ENCODE data around the gene TBC1D1. TPM values are rescaled to one million over a fixed set of nuclear protein-coding genes. Genes with fewer than 3 reads are reported as not detected.
"Not testable (repeated sequence)": the region's sequence is repeated elsewhere in the genome, so short reads cannot be mapped to it uniquely, and the experiment has no call there.

The TBC1D1 gene
- total RNA-seq, 1 experiment from 2014 or later, result 38.1 TPM

GRCh38 chr4:37917388-37917787 is 26.5 kb downstream of the TBC1D1 start:
- DNase-seq (ENCODE audit: extremely low read depth, low read depth), result no peak

DNA sequence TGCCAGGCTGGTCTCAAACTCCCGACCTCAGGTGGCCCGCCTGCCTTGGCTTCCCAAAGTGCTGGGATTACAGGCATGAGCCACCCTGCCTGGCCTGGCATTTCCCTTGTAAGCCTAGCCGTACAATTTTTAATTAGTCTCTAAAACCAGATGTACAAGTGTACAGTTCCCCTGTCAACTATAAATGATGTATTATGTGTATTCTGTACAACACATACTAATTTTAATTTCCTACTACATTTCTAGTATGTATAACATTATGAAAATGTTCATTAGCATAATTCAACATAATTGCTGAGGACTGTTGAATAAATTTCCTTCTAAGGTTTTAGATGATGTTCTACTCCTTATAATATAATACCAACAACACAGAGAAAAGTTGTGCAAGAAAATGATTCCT is 27.8 kb downstream of the TBC1D1 start:
- DNase-seq (ENCODE audit: extremely low read depth, low read depth), result no peak

GRCh38 chr4:37922328-37922727 is 31.4 kb downstream of the TBC1D1 start:
- DNase-seq (ENCODE audit: extremely low read depth, low read depth), result no peak

DNA sequence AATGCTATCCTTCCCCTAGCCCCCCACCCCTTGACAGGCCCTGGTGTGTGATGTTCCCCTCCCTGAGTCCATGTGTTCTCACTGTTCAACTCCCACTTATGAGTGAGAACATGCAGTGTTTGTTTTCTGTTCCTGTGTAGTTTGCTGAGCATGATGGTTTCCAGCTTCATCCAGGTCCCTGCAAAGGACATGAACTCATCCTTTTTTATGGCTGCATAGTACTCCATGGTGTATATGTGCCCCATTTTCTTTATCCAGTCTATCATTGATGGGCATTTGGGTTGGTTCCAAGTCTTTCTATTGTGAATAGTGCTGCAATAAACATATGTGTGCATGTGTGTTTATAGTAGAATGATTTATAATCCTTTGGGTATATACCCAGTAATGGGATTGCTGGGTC is 32.2 kb downstream of the TBC1D1 start:
- DNase-seq (ENCODE audit: extremely low read depth, low read depth), result not testable (repeated sequence)

- DNase-seq (ENCODE audit: extremely low read depth, low read depth), result no peak
Observed at GRCh38 chr4:37924946-37925345, 34.1 kb downstream of the TBC1D1 start.

DNA sequence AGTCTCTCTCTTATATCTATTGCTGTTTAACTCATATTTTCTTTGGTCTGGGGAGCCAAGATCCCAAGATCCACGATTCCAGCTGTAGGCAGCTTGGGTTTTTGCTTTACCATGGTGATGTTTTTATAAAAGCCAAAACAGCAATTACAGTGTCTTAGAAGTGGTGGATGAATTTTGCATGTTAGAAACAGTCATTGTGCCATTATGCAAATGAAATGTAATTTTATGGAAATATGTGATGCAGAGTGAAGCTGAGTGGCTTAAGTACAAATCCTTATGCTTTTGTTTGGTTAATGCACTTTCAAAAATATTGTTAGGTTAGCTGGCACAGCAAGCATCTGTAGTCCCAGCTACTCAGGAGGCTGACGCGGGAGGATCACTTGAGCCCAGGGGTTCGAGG is 36.5 kb downstream of the TBC1D1 start:
- no peak for DNase-seq (ENCODE audit: extremely low read depth, low read depth)

DNA sequence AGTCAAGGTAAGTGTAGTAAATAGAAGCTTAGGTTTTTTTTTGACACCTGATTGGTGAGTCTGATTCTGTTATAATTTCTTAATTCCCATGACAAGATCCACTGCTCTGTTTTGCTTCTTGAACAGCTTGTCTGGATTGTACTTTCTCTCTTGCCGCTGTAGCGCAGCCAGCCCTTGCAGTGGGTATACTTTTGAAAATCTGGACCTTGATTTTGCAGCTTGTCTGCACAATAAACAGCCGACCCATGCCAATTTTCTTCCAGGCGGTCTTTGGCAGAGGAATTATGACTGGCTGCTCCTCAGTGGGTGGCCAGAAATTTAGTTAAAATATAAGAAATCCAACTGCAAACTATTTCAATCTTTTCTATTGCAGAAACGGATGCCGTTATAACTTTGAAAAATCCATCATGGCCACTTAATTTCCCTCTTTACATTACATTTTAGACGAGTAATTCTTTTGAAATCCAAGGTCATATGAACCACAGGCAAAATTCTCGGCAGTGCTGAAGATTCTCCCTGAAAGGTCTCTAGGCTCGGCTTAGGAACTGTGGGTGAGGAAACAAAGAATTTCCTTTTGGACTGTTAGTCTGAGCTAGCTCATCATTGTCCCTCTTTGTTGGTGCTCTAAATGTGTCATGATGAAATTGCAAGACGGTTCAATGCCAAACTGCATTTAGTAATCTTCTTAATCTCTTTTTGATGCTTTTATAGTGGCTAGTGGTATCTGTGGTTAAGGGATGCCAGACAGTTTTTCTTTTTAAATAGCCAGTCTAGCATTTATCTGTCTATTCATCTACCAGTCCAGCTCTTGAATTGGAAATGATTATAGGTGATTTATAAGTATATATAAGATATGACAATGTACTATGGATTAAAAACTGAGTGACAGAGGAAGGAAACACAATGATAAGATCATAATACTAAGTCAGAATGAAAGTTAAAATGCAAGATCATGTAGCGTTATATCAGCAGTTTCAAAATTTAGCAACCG is 37.8 kb downstream of the TBC1D1 start:
- no peak for DNase-seq (ENCODE audit: extremely low read depth, low read depth)

GRCh38 chr4:37934096-37934495 is 43.2 kb downstream of the TBC1D1 start:
- DNase-seq (ENCODE audit: extremely low read depth, low read depth), result no peak

GRCh38 chr4:37934609-37935008 is 43.7 kb downstream of the TBC1D1 start:
- no peak for DNase-seq (ENCODE audit: extremely low read depth, low read depth)

DNA sequence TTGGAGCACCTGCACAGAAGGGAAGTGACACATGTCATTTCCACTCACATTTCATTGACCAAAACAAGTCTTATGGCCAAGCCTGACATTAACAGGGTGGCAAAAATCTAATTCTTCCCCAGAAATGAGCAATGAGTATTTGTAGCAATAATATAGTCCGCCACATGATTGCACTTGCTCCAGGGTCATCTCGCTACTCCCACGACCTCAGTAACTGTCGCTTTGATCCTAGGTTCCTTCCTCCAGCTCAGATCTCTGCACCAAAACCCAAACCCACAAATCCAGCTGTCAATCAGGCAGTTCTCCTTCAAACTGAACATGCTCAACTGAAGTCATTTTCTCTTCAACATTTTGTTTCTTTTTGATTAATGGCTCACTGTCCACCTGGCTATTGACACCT is 44.1 kb downstream of the TBC1D1 start:
- DNase-seq (ENCODE audit: extremely low read depth, low read depth), result no peak

DNA sequence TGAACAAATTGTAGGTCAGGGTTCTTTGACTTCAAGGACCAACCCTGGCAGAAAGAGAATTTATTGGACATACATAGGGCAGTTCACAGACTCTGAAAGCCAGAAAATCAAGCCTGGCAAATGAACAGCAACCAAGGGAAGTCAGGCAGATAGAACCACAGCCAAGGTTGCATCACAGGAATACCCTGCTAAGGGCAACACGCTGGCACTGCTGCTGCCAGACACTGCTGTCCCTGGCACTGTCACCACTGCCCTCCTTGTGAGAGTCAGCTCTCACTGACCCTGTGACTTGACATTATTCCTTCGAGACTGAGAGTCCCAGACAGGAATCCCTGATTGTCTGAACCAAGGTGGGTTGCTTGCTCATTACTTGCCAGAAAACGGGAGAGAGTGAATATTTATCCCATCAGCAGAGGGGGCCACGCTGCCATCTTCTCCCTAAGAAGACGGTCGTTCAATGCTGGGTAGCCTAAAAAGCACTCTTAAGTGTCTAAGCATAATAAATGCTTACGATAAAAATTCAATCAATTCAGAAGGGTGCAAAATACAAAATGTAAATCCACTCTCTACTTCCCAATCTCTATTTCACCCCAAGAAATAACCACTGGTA is 46.1 kb downstream of the TBC1D1 start:
- DNase-seq (ENCODE audit: extremely low read depth, low read depth), result no peak

DNA sequence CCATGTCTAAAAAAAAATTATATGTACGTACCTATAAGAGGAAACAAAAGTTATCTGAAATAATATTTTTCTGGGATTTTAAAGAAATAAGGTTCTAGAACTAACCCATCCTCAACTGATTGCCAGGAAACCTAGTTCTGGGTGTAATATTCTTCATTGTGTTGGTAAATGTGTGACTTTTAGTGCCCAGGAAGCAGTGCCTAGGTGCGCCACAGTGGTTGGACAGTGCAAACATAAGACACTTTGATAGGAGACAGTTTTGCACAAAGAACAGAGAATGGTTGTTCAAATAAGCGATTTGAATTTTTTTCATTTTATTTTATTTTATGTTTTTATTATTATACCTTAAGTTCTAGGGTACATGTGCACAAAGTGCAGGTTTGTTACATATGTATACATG is 47.3 kb downstream of the TBC1D1 start:
- no peak for DNase-seq (ENCODE audit: extremely low read depth, low read depth)

- DNase-seq (ENCODE audit: extremely low read depth, low read depth), result no peak
Observed at GRCh38 chr4:37946503-37947179, 55.8 kb downstream of the TBC1D1 start.

GRCh38 chr4:37948542-37948941 is 57.7 kb downstream of the TBC1D1 start:
- DNase-seq (ENCODE audit: extremely low read depth, low read depth), result no peak

DNA sequence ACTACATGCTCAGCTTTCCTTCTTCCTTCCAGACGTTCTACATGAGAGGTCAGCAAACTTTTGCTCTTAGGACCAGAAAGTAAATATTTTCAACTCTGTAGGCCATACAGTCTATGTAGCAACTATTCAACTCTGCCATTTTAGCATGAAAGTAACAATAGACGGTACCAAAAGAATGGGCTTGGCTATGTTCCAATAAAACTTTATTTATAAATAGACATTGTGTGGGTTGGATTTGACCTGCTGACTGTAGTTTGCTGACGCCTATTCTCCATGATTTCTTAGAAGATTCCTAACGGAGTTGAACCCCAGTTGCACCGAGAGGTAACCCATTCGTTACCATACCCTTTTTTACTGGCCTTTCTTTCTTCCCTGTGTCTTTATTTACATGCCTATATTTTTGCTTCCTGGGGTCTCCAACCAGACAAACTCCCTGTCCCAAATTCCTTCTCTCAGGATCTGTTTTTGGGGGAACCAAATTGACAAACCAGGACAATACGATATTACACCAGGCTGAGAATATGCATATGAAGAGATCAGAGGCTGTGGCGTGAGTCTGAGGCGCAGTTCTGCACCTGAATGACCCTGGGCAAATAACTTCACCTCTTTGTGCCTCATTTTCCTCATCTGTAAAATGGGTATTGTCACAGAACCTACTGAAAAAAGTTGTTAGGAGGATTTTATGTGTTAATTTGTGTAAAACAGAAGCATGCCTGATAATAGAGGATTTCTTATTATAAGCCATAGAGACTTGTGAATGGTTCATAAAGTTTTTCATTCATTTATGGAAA is 58.9 kb downstream of the TBC1D1 start:
- DNase-seq (ENCODE audit: extremely low read depth, low read depth), result no peak

GRCh38 chr4:37951461-37952352 is 60.8 kb downstream of the TBC1D1 start:
- no peak for DNase-seq (ENCODE audit: extremely low read depth, low read depth)

DNA sequence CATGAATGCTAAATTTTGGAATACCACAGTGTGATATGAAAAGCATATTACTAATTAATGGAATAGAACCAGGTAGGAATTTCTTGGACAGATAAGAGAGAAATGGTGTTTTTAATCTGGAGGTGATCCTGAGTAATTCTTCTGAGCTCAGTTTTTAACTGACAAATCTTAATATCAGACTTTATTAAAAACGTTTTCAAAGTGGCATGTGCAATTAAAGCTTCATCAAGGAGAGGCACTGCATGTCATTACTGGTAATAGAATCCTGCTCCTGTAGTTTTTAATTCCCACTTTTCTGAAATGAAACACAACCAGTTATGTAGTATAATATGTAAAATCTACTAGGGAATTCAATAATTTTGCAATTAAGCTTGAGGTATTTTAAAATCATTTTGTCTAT is 62.3 kb downstream of the TBC1D1 start:
- DNase-seq (ENCODE audit: extremely low read depth, low read depth), result no peak

DNA sequence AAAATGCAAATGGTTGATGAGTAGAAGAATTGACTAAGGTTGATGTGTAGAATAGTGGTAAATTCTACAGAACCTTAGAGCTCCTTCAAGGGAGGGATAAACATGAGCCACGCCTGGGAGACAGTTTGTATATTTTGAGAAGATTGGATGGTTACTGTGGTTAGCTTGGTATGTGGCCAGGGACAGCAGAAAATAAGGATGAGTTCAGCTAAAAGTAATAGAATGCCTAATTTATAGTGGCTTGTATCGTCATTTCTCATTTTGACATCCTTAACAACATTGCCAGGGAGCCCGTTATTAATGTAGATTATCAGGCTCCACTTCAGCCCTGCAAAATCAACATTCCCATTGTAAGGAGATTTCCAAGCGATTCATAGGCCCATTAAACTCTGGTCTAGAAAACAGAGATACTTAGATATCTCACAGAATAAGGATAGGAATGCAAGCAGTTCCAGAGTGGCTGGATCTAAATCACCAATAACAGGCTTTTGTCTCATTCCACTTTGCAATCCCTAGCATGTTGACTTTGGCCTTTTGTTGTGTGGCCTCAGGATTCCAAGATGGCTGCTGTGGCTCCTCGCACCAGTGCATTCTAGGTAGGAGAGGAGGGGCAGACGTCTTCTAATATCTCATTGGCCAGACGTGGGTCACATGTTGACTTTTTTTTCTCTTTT is 62.9 kb downstream of the TBC1D1 start:
- DNase-seq (ENCODE audit: extremely low read depth, low read depth), result no peak

- DNase-seq (ENCODE audit: extremely low read depth, low read depth), result no peak
Observed at GRCh38 chr4:37956941-37957340, 66.1 kb downstream of the TBC1D1 start.

All from NCI-H460 (cell line).